Keratinocyte (primary cell): ENCODE results near the gene SEC24A.

Source experiments
- CTCF ChIP-seq, 3 experiments: IDR thresholded peaks in 1 of 3; conservative IDR thresholded peaks in 1 of 3; optimal IDR thresholded peaks in 1 of 3; 2 replicates in 2 of 3; 3 replicates in 1 of 3; pipeline versions ENCODE3 to v1.5.1; 2011; ENCODE audit warnings: low read length in 3 of 3, mild to moderate bottlenecking in 3 of 3, moderate library complexity in 2 of 3, control low read depth in 1 of 3, inconsistent platforms in 1 of 3; ENCODE audit not compliant: insufficient read depth in 2 of 3; ENCODE audit errors: extremely low read depth in 1 of 3
- EZH2 ChIP-seq: IDR thresholded peaks from one replicate; pipeline ENCODE4 v1.6.1; 2012; ENCODE audit warnings: inconsistent platforms, mild to moderate bottlenecking, low read length, moderate library complexity

DNA sequence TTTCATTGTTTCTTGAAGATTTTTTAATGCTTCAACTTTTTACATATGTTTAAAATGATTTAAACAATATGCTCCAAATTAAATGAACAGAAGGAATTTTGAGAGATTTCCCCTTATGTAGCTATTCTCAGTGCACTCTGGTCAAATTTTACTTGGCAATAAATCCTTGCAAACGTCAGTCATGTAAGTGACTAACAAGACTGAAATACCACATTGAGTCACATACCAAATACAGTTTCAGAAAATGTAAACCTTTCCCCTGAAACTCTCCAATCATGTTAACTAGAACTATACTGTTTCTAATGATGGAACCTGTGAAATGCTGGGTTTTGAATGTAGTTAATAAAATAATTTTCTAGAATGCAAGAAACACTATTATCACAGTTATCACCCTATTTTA, 45.5 kb upstream of the SEC24A start:
- TF ChIP-seq CTCF (optimal IDR thresholded peaks at IDR 0.05 in 1 of 3, IDR thresholded peaks at IDR 0.05 in 1 of 3, conservative IDR thresholded peaks at IDR 0.05 in 1 of 3; ENCODE audit: extremely low read depth in 1 of 3, insufficient read depth in 2 of 3, low read length in 3 of 3) (no peak), EZH2 (no peak)
